Left ventricle myocardium superior (tissue), 1 donor: ENCODE results near the gene IVNS1ABP. TPM values are rescaled to one million over a fixed set of nuclear protein-coding genes. Genes with fewer than 3 reads are reported as not detected.
A peak's percentile ranks its signal among the peaks of the same experiment; 100 is the strongest.
"Not testable (repeated sequence)": the region's sequence is repeated elsewhere in the genome, so short reads cannot be mapped to it uniquely, and the experiment has no call there.

Experiments used
- ATAC-seq: fragments of 200-7000 bp; cut with Tn5 transposase; one replicate; pipeline ENCODE4 v1.9.1; 2020; ENCODE audit warnings: mild to moderate bottlenecking, moderate library complexity
- DNase-seq: peaks from one replicate; pipeline ENCODE4 v3.0.0-alpha.2; 2020
- intact Hi-C: fragments of 100-400 bp; cut with micrococcal nuclease; formaldehyde crosslinking; loops from one replicate; pipeline ENCODE4 v1.11.0; 2022
- total RNA-seq: library from RNA; stranded (reverse); fragmentation: NEBNext Ultra II Directional; extraction: Animal tissue kit (Norgen Biotek cat#: 25700); gene quantifications from one replicate; pipeline ENCODE4 v1.2.1, GENCODE V29; 2021
- donor health status: DM: no; HTN: yes; CAD: no; lungs with severe emphysema.

IVNS1ABP gene
- total RNA-seq, 1 donor from 2014 or later, result 80.3 TPM

DNA sequence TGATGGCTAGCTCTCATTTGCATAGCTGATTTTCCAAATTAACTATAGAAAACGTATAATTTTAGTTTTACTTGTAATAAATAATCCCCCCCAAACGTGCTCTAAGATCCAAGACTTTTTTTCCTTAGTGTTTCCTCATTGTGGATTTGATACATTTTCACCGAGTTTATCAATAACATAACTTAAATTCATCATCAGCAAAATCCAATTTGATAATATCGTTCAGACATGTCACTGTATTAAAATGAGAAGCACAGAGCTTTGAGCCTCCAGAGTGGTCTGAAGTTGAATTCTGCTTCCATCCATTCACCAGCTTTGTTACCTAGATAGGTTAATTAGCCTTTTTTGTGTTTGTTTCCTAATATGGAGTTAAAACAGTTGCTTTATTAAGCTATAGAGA lies 51.7 kb downstream of the IVNS1ABP start:
- DNase-seq, result no peak
- ATAC-seq, result no peak

DNA sequence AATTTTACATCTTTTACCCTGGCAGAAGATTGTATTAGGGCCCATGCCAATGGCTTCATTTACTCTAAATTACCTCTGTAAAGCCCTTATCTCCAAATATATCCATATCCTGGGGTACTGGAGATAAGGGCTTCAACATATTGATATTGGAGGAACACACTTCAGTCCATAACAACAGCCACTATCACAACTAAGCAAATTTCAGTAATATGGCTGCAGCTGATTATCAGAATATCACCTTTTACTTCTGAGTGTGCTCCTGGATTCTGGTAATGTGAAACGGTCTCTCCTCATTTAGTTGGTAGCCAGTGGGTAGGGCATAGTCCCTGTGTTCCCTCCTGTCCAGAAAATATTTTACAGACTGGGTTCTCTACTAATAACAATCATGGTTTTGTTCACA lies 53.3 kb downstream of the IVNS1ABP start:
- intact Hi-C loops, result no loop called here
- no peak for DNase-seq
- no peak for ATAC-seq

More for the DNA sequence above, 51.7 kb downstream of the IVNS1ABP start:
- intact Hi-C loops, result no loop called here

DNA sequence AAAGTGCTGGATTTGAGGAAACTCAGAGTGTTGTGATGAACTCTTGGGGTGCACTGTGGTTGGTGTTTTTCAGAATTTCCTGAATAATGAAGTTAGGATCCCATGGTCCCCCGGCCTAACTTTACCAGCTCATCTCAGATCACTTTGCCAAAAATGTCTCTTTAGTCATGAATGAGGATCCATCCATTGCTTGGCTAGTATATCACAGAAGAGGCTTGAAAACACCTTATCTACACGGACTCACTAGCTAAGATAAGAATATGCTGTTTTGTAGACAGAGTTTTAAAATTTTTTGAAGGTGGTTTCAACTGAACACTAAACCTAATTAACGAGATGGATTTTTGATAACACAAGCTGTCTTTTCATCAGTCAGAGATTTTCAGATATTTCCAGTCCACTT lies 53.8 kb downstream of the IVNS1ABP start:
- intact Hi-C loops, result no loop called here
- no peak for ATAC-seq
- DNase-seq, result no peak

DNA sequence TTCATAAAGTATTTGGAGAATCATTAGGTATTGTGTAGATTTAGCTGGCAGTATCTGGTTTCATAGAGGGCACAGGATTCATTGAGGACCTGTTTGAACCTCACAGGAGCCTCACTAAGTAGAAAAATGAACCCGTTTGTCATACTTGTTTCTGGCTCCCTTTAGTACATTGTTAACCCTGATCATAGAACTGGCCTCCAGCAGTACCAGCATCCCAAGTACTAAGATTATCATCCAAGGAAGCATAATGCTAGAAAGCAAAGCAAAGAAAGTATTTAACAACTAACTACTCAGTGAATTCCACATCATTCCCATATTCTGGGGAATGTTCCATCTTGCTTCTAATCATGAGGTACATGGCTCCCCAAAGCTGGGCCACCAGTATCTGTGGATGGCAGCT lies 54.9 kb downstream of the IVNS1ABP start:
- no peak for ATAC-seq
- DNase-seq, result no peak
- intact Hi-C loops, result no loop called here

DNA sequence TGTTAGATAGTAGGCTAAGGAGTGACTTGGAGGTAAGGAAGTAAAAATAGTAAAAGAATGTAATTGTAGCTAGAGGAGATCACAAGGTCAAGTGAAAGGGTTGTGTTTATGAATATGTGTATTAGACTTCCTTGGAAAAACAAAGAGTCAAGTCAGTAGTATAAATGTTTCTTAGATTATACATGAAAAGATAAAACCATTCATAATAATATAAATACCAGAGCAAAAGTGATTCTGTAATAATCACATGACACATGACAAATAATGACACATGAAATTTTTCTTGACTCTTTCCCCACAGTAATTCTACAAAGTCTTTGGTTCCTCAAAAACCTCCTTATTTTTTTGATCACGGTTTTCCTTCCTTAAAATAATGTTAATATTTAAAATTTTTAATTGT lies 56.4 kb downstream of the IVNS1ABP start:
- intact Hi-C loops, result no loop called here
- ATAC-seq (no peak), DNase-seq (no peak)

DNA sequence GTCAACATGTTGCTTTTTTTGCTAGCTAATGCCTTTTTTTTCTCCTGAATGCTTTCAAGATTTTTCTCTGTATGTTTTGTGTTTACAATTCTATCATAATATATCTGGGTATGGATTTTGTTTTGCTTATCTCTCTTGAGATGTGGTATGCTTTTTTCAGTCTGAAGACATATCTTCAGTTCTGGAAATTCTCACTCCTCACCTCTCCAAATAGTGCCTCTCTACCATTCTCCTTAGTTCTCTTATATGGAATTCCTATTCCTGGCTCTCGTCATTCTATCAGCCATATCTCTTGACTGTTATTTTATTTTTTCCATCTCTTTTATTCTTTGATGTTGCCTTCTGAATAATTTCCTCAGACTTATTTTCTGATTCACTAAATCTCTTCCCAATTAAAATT lies 58.4 kb downstream of the IVNS1ABP start:
- intact Hi-C loops, result no loop called here
- ATAC-seq (peak; percentile 33), DNase-seq (no peak)

DNA sequence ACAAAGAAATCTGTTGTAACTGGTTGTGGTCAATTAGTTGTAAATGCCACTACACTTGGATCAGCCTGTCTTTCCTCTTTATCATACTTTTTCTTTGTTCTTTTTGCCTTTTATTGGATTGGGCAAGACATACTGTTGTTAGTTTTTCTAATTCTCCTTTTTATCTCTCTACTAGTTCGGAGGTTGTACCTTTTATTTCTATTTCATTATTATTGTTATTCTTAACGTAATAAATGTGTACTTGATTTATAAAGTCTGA lies 59.2 kb downstream of the IVNS1ABP start:
- intact Hi-C loops, result no loop called here

DNA sequence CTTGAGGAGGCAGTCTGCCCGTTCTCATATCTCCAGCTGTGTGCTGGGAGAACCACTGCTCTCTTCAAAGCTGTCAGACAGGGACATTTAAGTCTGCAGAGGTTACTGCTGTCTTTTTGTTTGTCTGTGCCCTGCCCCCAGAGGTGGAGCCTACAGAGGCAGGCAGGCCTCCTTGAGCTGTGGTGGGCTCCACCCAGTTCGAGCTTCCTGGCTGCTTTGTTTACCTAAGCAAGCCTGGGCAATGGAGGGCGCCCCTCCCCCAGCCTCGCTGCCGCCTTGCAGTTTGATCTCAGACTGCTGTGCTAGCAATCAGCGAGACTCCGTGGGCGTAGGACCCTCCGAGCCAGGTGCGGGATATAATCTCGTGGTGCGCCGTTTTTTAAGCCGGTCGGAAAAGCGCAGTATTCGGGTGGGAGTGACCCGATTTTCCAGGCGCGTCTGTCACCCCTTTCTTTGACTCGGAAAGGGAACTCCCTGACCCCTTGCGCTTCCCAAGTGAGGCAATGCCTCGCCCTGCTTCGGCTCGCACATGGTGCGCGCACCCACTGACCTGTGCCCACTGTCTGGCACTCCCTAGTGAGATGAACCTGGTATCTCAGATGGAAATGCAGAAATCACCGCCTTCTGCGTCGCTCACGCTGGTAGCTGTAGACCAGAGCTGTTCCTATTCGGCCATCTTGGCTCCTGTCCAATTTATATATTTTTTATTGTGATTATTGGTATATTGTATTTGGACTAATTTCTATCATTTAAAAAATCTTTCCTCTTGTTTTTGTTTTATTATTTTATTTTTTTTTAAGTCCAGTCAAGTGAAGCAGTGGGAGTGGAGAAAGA lies 59.7 kb downstream of the IVNS1ABP start:
- ATAC-seq, intact Hi-C loops, DNase-seq: not testable (repeated sequence)

More for the DNA sequence above, 59.2 kb downstream of the IVNS1ABP start:
- DNase-seq (no peak), ATAC-seq (no peak)

DNA sequence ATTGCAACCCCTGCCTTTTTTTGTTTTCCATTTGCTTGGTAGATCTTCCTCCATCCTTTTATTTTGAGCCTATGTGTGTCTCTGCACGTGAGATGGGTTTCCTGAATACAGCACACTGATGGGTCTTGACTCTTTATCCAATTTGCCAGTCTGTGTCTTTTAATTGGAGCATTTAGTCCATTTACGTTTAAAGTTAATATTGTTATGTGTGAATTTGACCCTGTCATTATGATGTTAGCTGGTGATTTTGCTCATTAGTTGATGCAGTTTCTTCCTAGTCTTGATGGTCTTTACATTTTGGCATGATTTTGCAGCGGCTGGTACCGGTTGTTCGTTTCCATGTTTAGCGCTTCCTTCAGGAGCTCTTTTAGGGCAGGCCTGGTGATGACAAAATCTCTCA lies 61.4 kb downstream of the IVNS1ABP start:
- DNase-seq, intact Hi-C loops, ATAC-seq: not testable (repeated sequence)

DNA sequence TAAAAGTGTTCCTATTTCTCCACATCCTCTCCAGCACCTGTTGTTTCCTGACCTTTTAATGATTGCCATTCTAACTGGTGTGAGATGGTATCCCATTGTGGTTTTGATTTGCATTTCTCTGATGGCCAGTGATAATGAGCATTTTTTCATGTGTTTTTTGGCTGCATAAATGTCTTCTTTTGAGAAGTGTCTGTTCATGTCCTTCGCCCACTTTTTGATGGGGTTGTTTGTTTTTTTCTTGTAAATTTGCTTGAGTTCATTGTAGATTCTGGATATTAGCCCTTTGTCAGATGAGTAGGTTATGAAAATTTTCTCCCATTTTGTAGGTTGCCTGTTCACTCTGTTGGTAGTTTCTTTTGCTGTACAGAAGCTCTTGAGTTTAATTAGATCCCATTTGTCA lies 64.6 kb downstream of the IVNS1ABP start:
- DNase-seq, ATAC-seq, intact Hi-C loops: not testable (repeated sequence)

DNA sequence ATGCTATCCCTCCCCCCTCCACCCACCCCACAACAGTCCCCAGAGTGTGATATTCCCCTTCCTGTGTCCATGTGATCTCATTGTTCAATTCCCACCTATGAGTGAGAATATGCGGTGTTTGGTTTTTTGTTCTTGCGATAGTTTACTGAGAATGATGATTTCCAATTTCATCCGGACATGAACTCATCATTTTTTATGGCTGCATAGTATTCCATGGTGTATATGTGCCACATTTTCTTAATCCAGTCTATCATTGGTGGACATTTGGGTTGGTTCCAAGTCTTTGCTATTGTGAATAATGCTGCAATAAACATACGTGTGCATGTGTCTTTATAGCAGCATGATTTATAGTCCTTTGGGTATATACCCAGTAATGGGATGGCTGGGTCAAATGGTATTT lies 65.1 kb downstream of the IVNS1ABP start:
- ATAC-seq, DNase-seq, intact Hi-C loops: not testable (repeated sequence)

DNA sequence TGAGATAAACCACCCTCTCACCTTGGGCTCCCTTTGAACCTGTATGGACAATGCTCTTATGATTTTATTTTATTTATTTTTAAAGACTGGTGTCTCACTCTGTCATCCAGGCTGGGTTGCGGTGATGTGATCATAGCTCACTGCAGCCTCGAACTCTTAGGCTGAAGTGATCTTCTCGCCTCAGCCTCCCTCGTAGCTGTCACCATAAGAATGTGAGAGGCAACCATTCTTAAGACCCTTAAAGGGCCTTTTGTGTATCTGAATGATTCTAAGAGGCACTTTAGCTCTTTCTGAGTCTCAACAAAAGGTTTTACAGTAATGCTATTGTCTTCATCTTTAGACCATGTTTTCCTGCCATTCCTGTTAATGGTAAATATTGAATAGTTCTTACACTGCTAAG lies 67.0 kb downstream of the IVNS1ABP start:
- no peak for ATAC-seq
- intact Hi-C loops, result no loop called here

DNA sequence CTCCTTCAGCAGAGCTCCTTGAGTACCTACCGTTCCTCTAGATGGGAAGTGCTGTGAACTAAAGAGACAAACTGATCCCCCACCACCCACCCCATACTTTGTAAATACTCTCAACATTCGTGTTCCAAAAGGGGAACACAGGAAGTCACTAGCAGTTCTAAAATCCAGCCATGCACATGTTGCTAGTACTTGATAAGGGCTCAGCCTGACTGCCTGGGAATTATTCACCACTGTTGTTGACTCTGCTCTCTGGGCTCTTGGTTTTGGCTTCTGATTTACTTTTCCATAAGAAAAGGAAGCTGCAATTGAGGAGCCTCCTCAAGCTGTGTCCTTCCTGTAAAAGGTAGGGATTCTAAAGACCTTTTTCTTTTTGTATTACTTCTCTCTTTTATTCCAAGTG lies 67.5 kb downstream of the IVNS1ABP start:
- intact Hi-C loops, result no loop called here
- DNase-seq (no peak), ATAC-seq (peak; percentile 71)

More for the DNA sequence above, 67.0 kb downstream of the IVNS1ABP start:
- no peak for DNase-seq

Other genes with a start within 250 kb of the IVNS1ABP start
- 25.2 TPM for gene TRMT1L, start 160.3 kb downstream of the IVNS1ABP start, total RNA-seq
- gene SWT1, start 160.1 kb downstream of the IVNS1ABP start, total RNA-seq, result 6.8 TPM